Vagina (tissue), 2 donors: ENCODE results near the gene PLEKHG7.

Source experiments
- CTCF ChIP-seq, 3 experiments: fragments of 450-650 bp in 2 of 3; fragments of 200-600 bp in 1 of 3; sonication (generic) in 1 of 3; IDR thresholded peaks; one replicate each; pipeline ENCODE4 v1.5.1; 2017 to 2019; ENCODE audit warnings: antibody characterized with exemption in 3 of 3, mild to moderate bottlenecking in 2 of 3, moderate library complexity in 2 of 3
- POLR2AphosphoS5 ChIP-seq, 2 donors: sonication (generic); formaldehyde crosslinking; IDR thresholded peaks; one replicate each; pipeline ENCODE4 v1.9.0; 2017; ENCODE audit warnings: antibody characterized with exemption in 2 of 2, mild to moderate bottlenecking in 2 of 2, low read depth in 1 of 2; ENCODE audit not compliant: insufficient read depth in 1 of 2

- no peak for TF ChIP-seq CTCF (IDR thresholded peaks at IDR 0.05)
- TF ChIP-seq POLR2AphosphoS5 (IDR thresholded peaks at IDR 0.05; ENCODE audit: insufficient read depth in 1 of 2, low read depth in 1 of 2): no peak
These were observed 997 bp downstream of the PLEKHG7 start for GRCh38 chr12:92703786-92704185.
